ENCODE measurements around the gene RABEP2. TPM values are rescaled to one million over a fixed set of nuclear protein-coding genes. Genes with fewer than 3 reads are reported as not detected.
"Not testable (repeated sequence)": the region's sequence is repeated elsewhere in the genome, so short reads cannot be mapped to it uniquely, and the experiment has no call there.

Gene RABEP2
- total RNA-seq, 1 donor from 2014 or later, result 18.2 TPM

DNA sequence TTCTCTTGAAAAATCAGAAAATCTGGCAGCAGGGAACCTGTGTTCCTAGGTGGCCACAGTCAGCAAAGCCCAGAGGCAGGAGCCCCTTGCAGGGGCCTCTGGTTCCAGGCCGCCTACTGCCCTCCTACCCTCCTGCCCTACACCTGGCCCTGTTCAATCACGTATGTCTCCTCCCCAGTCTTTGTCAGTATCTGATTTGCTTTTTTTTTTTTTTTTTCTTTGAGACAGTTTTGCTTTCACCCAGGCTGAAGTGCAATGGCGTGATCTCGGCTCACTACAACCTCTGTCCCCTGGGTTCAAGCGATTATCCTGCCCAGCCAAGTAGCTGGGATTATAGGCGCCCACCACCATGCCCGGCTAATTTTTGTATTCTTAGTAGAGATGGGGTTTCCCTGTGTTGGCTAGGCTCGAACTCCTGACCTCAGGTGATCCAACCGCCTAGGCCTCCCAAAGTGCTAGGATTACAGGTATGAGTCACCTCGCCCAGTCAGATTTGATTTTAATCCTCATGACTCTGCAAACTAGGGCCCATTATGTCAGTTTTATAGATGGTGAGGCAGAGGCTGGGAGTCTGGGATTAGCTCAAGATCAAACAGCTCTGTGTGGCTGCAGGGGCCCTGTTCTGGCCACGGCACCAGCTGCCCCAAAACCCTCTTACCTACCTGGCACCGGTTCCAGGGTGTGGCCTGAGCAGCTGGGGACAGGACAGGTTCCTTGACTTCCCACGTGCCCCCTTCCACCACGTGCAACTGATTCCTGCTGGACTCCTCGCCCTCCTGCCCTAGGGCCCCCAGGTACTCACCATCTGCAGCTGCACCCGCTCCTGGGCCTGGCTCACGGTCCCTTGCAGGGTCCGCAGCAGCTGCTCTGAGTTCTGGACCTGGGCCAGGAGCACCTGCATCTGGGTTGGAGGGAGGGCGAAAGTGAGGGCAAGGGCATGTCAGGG is 14.7 kb downstream of the RABEP2 start:
- DNase-seq (no peak), ATAC-seq (ENCODE audit: poor library complexity) (no peak)
- intact Hi-C loops (cut with DNase I), result no loop called here

DNA sequence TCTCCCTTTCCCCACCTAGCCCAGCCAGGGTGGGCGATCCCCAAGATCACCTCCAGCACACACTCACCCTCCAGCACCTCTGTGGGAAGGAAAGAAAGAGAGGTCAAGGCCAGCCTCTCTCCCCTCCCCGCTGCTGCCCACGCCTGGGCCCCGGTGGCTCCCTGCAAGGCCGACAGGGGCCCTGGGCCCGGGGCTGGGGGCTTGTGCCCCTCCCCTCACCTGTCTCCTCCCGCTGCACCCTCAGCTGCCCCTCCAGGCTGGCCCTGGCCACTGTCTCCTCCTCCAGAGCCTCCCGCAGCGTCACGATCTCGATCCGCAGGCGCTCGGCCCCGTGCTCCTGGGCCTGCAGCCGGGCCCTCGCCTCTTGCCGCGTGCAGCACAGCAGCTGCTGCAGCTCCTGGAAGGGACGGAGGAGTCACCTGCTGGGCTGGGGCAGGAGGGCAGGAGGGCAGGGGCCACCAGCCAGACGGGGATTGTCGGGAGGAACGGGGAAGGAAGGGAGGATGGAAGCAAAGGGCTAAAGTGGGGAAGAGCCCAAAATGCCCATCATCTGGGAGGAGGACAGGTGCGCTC is 19.2 kb downstream of the RABEP2 start:
- ATAC-seq (ENCODE audit: poor library complexity) (no peak), DNase-seq (no peak)
- intact Hi-C loops (cut with DNase I), result no loop called here

DNA sequence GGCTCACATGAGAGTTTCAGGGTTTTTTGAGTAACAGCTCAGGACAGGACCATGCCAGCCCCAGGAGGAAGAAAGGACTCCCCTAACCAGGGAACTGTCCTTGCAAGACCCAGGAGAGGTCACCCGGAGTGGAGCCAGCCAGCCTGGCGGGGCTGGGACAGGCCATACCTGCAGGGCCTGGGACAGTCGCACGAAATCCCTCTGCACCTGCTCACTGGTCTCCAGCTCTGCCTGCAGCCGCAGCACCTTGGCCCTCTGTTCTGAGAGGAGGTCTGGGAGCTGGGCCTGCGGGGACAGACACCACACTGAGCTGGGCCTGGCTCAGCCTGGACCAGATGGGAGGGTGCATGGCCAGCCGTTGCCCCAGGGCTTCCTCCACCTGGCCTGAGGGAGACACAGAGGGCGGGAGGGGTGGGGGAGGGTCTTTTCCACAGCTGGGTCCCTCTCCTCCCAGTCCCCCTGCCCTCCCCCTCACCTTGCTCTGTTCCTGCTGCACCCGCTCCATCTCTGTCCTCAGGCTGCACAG is 19.7 kb downstream of the RABEP2 start:
- no peak for DNase-seq
- no peak for ATAC-seq (ENCODE audit: poor library complexity)
- intact Hi-C loops (cut with DNase I), result no loop called here

DNA sequence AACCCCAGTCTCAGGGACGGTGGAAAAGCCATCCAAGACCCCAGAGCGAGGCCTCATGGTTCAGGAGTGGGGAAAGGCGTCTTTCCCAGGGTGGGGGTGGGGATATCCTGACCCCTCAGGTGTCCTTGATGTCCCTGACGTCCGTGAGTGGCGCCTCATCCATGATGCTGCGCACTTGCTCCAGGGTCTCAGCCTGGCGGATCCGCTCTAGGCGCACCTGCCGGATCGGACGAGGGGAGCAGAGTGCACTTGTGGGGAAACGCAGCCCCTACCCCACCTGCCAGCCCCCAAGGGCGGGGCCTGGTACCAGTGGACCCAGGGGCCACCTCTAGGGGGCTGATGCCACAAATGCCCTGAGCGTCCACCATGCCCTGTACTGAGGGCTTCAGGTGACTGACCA is 20.2 kb downstream of the RABEP2 start:
- no peak for DNase-seq
- intact Hi-C loops (cut with DNase I), result no loop called here
- no peak for ATAC-seq (ENCODE audit: poor library complexity)

DNA sequence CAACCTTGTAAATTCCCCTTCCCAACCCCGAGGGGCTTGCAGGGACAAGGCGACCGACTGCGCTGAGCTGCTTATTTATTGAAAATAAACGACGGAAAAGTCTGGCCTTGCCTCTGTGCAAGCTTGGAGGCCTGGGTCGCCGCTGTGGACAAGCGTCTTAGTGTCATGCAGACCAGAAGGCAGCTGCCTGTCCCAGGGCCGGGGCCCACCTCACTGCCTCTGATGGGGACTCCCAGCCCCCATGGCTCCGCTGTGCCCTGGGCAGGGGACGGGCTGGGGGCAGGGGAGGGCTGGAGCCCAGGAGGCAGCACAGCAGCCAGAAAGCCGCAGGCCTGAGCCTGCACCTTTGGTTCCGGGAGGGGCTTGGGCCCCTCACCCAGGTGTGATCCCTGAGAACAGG is 20.7 kb downstream of the RABEP2 start:
- no peak for DNase-seq
- no peak for ATAC-seq (ENCODE audit: poor library complexity)
- intact Hi-C loops (cut with DNase I), result no loop called here

DNA sequence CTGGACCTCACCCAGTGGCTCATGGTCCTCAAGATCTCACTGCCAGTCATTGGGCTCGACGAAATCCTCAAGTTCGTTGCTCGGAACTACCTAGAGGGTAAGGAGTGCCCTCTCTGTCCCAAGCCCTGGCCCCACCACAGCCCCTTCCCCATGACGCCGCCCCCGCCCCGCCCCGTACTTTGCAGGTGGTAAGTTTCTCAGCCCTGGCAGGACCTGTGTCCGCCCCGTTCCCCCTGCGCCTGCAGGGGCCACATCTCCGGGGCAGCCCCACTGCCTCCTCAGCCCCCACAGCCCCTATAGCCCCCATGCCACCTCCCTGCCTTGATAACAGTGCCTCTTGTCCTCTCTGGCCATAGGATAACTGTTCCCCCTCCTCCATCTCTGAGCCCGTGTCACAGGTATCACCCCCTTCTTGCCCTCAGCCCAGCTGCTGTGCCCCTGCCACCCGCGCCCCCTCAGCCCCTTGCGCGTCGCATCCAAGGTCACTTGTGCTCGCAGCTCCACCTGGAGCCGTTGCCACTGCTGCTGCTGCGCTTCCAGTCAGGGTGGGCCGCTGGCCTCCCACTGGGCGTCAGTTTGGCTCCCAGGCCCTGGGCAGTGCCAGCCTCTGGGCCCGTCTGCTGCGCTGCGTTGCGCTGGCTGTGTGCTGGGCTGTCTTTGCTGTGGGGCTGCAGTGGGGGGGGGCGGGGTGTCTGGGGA is 21.5 kb downstream of the RABEP2 start:
- intact Hi-C loops (cut with DNase I), result no loop called here
- ATAC-seq (ENCODE audit: poor library complexity) (no peak), DNase-seq (no peak)

DNA sequence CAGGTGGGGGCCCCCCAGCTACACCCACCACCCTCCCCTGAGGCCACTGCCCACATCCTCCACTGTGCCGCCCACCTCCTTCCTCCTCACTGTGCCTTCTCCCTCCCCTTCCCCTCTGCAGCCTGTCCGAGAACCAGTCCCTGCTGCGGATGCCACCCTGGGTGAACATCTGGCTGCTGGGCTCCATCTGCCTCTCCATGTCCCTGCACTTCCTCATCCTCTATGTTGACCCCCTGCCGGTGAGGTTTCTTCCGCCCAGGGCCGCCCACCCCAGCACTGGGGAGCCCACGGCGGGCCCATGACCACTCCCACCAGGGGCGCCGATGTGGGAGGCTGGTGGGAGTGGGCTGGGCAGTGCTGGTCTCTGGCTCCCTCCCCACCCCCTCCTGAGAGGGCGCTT is 22.1 kb downstream of the RABEP2 start:
- ATAC-seq (ENCODE audit: poor library complexity) (no peak), DNase-seq (no peak)
- intact Hi-C loops (cut with DNase I), result no loop called here

DNA sequence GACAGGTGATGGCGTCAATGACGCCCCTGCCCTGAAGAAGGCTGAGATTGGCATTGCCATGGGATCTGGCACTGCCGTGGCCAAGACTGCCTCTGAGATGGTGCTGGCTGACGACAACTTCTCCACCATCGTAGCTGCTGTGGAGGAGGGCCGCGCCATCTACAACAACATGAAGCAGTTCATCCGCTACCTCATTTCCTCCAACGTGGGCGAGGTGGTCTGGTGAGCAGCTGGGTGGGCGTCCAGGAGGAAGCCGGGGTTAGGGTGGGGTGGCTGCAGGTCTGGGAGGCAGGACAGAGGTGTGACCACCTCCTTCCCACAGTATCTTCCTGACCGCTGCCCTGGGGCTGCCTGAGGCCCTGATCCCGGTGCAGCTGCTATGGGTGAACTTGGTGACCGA is 23.2 kb downstream of the RABEP2 start:
- ATAC-seq (ENCODE audit: poor library complexity) (no peak), DNase-seq (no peak)
- intact Hi-C loops (cut with DNase I), result no loop called here

DNA sequence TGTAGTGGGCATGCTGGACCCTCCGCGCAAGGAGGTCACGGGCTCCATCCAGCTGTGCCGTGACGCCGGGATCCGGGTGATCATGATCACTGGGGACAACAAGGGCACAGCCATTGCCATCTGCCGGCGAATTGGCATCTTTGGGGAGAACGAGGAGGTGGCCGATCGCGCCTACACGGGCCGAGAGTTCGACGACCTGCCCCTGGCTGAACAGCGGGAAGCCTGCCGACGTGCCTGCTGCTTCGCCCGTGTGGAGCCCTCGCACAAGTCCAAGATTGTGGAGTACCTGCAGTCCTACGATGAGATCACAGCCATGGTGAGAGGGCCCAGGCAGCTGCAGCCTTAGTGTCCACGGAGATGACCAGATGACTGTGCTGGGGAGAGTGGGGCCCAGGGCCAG is 24.4 kb downstream of the RABEP2 start:
- intact Hi-C loops (cut with DNase I), result no loop called here
- DNase-seq, result no peak
- ATAC-seq (ENCODE audit: poor library complexity), result no peak

DNA sequence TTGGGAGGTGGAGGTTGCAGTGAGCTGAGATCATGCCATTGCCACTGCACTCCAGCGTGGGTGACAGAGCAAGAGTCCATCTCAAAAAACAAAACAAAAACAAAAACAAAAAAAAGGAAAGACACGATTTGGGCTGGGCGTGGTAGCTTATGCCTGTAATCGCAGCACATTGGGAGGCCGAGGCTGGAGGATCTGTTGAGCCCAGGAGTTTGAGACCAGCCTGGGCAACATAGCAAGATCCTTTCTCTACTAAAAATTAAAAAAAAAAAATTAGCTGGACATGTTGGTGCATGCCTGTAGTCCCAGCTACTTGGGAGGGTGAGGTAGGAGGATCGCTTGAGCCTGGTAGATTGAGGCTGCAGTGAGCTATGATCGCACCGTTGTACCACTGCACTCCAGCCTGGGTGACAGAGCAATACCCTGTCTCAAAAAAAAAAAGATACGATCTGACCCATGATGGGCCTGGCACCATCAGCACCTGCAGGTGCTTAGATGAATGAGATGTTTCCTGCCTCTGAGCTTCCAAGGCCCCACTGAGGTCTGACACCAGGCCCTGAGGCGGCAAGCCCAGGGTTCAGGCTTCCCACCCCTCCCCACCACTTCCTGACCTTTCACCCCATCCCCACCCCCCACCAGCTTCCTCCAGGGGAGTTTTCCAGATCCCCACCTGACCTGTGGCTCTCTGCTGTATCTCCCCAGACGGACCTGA is 25.0 kb downstream of the RABEP2 start:
- ATAC-seq (ENCODE audit: poor library complexity) (no peak), DNase-seq (no peak)
- intact Hi-C loops (cut with DNase I), result no loop called here

DNA sequence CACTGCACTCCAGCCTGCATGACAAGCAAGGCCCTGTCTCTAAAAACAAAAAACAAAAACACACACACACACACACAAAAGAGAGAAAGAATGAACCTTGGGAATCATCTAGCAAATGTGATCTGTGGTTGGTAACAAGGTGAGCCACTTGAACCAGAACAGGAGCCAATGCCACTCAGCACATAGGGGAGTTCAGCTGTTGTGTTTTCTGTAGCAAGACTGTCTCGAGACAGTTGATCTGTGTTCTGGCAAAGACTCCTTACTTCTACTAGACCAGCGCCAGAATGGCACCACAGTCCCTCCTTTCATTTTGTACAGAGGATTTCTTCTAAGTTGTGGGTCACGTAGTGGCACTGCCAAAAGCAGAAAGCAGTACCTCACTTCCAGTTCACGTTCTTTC is 26.1 kb downstream of the RABEP2 start:
- no peak for DNase-seq
- intact Hi-C loops (cut with DNase I), result no loop called here
- ATAC-seq (ENCODE audit: poor library complexity), result no peak

DNA sequence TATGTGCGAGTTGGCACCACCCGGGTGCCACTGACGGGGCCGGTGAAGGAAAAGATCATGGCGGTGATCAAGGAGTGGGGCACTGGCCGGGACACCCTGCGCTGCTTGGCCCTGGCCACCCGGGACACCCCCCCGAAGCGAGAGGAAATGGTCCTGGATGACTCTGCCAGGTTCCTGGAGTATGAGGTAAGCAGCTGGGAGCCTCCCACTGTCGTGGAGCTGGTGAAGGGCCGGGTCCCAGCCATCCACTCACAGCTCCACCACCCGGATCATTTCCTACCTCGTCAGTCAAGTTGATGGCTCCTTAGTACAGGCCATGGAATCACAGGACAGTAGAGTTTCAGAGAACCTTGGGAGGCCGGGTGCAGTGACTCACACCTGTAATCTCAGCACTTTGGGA is 26.8 kb downstream of the RABEP2 start:
- DNase-seq (no peak), ATAC-seq (ENCODE audit: poor library complexity) (no peak)
- intact Hi-C loops (cut with DNase I), result no loop called here

DNA sequence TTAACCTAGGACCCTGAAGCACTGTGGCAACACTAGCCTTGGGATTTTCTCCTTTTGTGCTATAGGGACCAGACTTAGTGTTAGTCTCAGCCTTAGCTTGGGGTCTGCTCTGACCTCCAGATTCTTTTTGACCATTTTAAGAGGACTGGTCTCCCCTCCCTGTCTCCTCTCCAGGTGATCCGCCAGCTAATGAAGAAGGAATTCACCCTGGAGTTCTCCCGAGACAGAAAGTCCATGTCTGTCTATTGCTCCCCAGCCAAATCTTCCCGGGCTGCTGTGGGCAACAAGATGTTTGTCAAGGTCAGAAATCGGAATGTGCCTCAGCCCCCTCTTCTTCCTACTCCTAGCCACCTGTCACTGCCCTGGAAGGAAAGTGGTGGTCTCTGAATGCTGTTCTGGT is 27.2 kb downstream of the RABEP2 start:
- ATAC-seq (ENCODE audit: poor library complexity) (no peak), DNase-seq (no peak)
- intact Hi-C loops (cut with DNase I), result no loop called here

DNA sequence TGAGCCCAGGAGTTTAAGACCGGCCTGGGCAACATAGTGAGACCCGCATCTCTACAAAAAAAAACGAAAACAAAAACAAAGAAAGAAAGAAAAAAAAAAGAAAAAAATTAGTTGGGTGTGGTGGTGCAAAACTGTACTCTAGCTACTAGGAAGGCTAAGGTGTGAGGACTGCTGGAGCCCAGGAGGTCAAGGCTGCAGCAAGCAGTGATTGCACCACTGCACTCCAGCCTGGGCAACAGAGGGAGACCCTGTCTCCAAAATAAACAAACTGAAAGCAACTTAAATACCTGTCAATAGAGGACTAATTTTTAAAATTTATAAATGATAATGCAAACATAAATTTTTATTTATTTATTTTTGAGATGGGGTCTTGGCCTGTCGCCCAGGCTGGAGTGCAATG is 29.4 kb downstream of the RABEP2 start:
- DNase-seq (no peak), ATAC-seq (ENCODE audit: poor library complexity) (no peak)
- intact Hi-C loops (cut with DNase I), result no loop called here

DNA sequence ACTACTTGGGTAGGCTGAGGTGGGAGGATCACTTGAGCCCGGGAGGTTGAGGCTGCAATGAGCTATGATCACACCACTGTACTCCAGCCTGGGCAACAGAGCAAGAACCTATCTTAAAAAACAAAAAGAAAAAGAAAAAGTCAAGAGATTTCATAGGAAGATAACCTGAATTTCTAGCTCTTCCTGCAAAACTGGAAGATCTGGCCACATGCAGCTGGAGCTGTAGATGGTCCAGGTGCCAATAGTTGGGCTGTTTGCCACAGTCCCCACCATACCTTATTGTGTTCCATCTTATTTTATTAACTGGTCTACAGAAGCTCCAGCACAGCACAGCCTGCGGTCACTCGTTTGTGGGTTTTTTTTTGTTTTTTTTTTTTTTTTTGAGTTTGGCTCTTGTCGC is 31.7 kb downstream of the RABEP2 start:
- ATAC-seq (ENCODE audit: poor library complexity) (no peak), DNase-seq (no peak)

DNA sequence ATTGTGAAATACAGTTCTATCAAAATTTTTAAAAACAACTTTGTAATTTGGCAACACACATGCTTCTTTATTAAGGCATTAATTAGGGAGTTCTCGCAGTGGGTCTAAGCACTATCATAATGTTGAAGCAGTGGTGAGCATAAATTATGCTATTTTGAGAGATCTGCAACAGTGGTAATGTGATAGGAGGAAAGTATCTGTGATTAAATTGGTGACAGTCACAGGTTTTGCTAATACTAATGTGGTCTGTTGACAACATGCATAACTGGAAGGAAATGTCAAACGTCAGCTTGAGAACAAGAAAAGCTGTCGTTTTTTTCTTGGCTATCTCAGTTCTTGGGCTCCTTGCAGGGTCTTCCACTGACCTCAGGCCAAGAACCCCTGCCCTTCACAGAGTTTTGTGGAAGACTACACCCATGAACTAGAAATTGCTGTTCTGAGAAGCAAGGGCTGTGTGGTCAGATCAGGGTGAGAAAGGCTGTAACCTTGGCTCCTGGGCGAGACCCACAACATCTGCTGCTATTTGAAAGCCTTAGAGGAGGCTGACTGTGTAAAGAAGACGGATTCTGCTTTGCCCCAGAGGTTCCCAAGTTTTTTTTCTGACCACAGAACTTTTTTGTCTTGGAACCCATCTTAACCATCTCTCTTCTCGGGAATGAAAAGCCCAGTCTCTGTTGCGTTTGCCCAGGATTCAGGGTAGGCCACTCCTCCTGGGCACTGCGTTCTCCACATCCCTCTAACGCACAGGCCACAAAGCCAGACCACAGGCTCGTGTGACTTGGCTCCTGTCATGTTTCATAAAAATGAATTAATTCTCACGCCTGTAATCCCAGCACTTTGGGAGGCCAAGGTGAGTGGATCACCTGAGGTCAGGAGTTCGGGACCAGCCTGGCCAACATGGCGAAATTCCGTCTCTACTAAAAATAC is 32.8 kb downstream of the RABEP2 start:
- ATAC-seq (ENCODE audit: poor library complexity), result no peak

More for the DNA sequence above, 31.7 kb downstream of the RABEP2 start:
- intact Hi-C loops (cut with DNase I), result no loop called here

DNA sequence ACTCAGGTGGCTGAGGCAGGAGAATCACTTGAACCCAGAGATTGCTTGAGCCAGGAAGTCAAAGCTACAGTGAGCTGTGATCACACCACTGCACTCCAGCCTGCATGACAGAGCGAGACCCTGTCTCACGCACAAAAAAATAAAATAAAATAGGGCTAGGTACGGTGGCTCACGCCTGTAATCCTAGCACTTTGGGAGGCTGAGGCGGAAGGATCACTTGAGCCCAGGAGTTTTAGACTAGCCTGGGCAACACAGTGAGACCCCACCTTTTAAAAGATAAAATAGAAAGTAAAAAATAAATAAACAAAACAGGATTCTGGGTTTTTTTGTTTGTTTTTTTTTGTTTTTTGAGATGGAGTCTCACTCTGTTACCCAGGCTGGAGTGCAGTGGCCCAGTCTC is 34.7 kb downstream of the RABEP2 start:
- DNase-seq; ATAC-seq (ENCODE audit: poor library complexity); intact Hi-C loops (cut with DNase I): not testable (repeated sequence)

More for the DNA sequence above, 32.8 kb downstream of the RABEP2 start:
- intact Hi-C loops (cut with DNase I), result no loop called here
- DNase-seq, result no peak

DNA sequence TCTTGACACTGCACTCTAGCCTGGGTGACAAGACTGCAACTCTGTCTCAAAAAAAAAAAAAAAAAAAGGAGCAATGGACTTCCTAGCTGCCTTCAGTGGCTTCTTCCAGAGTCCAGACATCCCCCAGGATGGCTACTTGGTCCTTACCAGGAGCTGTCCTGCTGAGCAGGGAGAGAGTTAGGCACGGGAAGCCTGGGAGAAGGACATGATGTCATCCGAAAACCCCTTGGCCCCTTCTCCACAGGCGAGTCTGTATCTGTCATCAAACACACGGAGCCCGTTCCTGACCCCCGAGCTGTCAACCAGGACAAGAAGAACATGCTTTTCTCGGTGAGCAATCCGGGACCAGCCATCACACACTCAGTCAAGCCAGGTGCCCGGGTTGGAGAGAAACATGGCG is 38.1 kb downstream of the RABEP2 start:
- intact Hi-C loops (cut with DNase I), result no loop called here
- ATAC-seq (ENCODE audit: poor library complexity) (no peak), DNase-seq (no peak)
